Neural crest cell (in vitro differentiated cells): ENCODE measurements around the gene SH3GL3. TPM values are rescaled to one million over a fixed set of nuclear protein-coding genes. Genes with fewer than 3 reads are reported as not detected.
A peak's percentile ranks its signal among the peaks of the same experiment; 100 is the strongest.

ENCODE experiments used
- DNase-seq: peaks from one replicate; pipeline ENCODE4 v3.0.0; 2021; ENCODE audit warnings: low read depth, mixed read lengths, low spot score
- H3K27ac Mint-ChIP-seq: one replicate; pipeline ENCODE4 v1.8.0; 2021; ENCODE audit warnings: mild to moderate bottlenecking, mixed read lengths; ENCODE audit not compliant: unreplicated experiment
- H3K27me3 Mint-ChIP-seq: 2 replicates; pipeline ENCODE4 v1.8.0; 2021; ENCODE audit warnings: low read depth, mild to moderate bottlenecking, mixed read lengths
- H3K36me3 Mint-ChIP-seq: 2 replicates; pipeline ENCODE4 v1.8.0; 2021; ENCODE audit warnings: low read depth, mild to moderate bottlenecking, mixed read lengths
- H3K4me1 Mint-ChIP-seq: 2 replicates; pipeline ENCODE4 v1.8.0; 2021; ENCODE audit warnings: mixed read lengths
- H3K4me3 Mint-ChIP-seq: one replicate; pipeline ENCODE4 v1.8.0; 2021; ENCODE audit warnings: mild to moderate bottlenecking, mixed read lengths
- H3K9me3 Mint-ChIP-seq: 2 replicates; pipeline ENCODE4 v1.8.0; 2021; ENCODE audit warnings: mixed read lengths
- CTCF ChIP-seq: fragments of 200-600 bp; sonication (generic); conservative IDR thresholded peaks from 2 replicates; pipeline ENCODE4 v1.5.0; 2021; ENCODE audit warnings: antibody characterized with exemption, mild to moderate bottlenecking
- total RNA-seq: library from RNA; stranded (reverse); gene quantifications from 2 replicates; pipeline ENCODE4 v1.2.1, GENCODE V29; 2021

The SH3GL3 gene
- total RNA-seq, 1 donor from 2014 or later: 1.4 TPM

GRCh38 chr15:83592370-83593040 lies 145.4 kb downstream of the SH3GL3 start:
- H3K36me3 Mint-ChIP-seq: no peaks in the 10 kb centered on the region

GRCh38 chr15:83595191-83595590 lies 148.1 kb downstream of the SH3GL3 start:
- H3K9me3 Mint-ChIP-seq: peaks cover 5% of the 10 kb centered on the region
- no peaks in the 10 kb centered on the region for H3K4me1 Mint-ChIP-seq
- H3K27me3 Mint-ChIP-seq: no peaks in the 10 kb centered on the region
- TF ChIP-seq CTCF: no peak
- peaks cover 2% of the 10 kb centered on the region for H3K36me3 Mint-ChIP-seq
- no peak for DNase-seq
- H3K27ac Mint-ChIP-seq: no peak overlapping the region
- no peak overlapping the region for H3K4me3 Mint-ChIP-seq

More at GRCh38 chr15:83592370-83593040, 145.4 kb downstream of the SH3GL3 start:
- Mint-ChIP-seq H3K4me3 (no peak overlapping the region), H3K27me3 (no peaks in the 10 kb centered on the region), H3K4me1 (no peaks in the 10 kb centered on the region), H3K9me3 (no peaks in the 10 kb centered on the region), H3K27ac (no peak overlapping the region)
- no peak for TF ChIP-seq CTCF
- no peak for DNase-seq

- no peaks in the 10 kb centered on the region for H3K27me3 Mint-ChIP-seq
- peaks cover 2% of the 10 kb centered on the region for H3K36me3 Mint-ChIP-seq
- H3K4me1 Mint-ChIP-seq: no peaks in the 10 kb centered on the region
- peaks cover 15% of the 10 kb centered on the region for H3K9me3 Mint-ChIP-seq
- no peak for TF ChIP-seq CTCF
- H3K4me3 Mint-ChIP-seq: no peak overlapping the region
- peak overlapping the region; percentile 37 for H3K27ac Mint-ChIP-seq
- DNase-seq: no peak
These were observed 150.9 kb downstream of the SH3GL3 start for GRCh38 chr15:83598031-83598430.

GRCh38 chr15:83602021-83602420 lies 154.9 kb downstream of the SH3GL3 start:
- peaks cover 2% of the 10 kb centered on the region for H3K27me3 Mint-ChIP-seq
- peaks cover 2% of the 10 kb centered on the region for H3K36me3 Mint-ChIP-seq
- no peak for DNase-seq
- H3K4me3 Mint-ChIP-seq: no peak overlapping the region
- no peaks in the 10 kb centered on the region for H3K4me1 Mint-ChIP-seq
- TF ChIP-seq CTCF: no peak
- peaks cover 15% of the 10 kb centered on the region for H3K9me3 Mint-ChIP-seq
- H3K27ac Mint-ChIP-seq: no peak overlapping the region

GRCh38 chr15:83604549-83604948 lies 157.4 kb downstream of the SH3GL3 start:
- TF ChIP-seq CTCF: no peak
- H3K4me3 Mint-ChIP-seq: no peak overlapping the region
- H3K27me3 Mint-ChIP-seq: peaks cover 2% of the 10 kb centered on the region
- peaks cover 15% of the 10 kb centered on the region for H3K9me3 Mint-ChIP-seq
- H3K36me3 Mint-ChIP-seq: peaks cover 2% of the 10 kb centered on the region
- H3K27ac Mint-ChIP-seq: no peak overlapping the region
- H3K4me1 Mint-ChIP-seq: no peaks in the 10 kb centered on the region
- no peak for DNase-seq
